GM12872 (cell line): ENCODE measurements around the gene BTN3A1.

ENCODE experiments used
- TF ChIP-seq, protein P1 (sequence below): IDR thresholded peaks from 3 replicates; pipeline ENCODE4 v1.5.1; 2011; ENCODE audit warnings: low read depth, mild to moderate bottlenecking, low read length, moderate library complexity; ENCODE audit not compliant: insufficient read depth

BTN3A1 gene

DNA sequence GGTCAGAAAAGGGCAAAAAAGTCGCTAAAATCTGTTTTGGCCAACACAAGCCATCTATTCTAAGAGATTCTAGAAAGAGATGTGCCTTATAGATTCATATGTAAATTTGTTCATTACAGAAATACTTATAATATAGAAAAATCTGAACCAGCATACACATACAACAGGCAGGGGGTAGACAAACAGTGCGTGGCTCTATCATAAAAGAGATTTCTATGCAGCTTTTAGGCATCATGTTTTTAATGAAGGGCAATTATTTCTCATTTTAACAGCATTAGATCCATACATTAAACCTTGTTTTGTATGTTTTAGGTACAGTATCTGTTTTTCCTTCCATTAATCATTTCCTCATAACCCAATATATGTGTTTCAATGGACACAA, 38.9 kb downstream of the BTN3A1 start:
- TF ChIP-seq, protein P1, sequence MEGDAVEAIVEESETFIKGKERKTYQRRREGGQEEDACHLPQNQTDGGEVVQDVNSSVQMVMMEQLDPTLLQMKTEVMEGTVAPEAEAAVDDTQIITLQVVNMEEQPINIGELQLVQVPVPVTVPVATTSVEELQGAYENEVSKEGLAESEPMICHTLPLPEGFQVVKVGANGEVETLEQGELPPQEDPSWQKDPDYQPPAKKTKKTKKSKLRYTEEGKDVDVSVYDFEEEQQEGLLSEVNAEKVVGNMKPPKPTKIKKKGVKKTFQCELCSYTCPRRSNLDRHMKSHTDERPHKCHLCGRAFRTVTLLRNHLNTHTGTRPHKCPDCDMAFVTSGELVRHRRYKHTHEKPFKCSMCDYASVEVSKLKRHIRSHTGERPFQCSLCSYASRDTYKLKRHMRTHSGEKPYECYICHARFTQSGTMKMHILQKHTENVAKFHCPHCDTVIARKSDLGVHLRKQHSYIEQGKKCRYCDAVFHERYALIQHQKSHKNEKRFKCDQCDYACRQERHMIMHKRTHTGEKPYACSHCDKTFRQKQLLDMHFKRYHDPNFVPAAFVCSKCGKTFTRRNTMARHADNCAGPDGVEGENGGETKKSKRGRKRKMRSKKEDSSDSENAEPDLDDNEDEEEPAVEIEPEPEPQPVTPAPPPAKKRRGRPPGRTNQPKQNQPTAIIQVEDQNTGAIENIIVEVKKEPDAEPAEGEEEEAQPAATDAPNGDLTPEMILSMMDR, result no peak

DNA sequence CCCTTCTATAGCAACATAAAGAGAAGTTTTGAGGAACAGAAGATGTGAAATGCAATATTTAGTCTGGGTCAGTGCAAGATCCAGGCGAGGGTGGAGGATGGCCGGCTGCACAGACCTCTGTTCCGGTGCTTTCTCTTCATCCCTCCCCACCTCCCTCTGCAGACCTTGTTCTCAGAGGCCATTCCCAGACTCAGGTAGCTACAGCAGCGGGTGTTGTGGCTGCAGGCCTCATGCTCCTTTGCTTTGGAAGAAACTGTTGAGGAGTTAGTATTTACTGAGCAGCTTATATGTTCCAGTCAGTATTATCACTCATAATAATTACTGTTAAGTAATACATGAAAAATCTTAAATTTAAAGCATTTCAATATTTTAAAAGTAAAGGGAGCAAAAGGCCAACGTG, 39.9 kb downstream of the BTN3A1 start:
- TF ChIP-seq, protein P1, result no peak

DNA sequence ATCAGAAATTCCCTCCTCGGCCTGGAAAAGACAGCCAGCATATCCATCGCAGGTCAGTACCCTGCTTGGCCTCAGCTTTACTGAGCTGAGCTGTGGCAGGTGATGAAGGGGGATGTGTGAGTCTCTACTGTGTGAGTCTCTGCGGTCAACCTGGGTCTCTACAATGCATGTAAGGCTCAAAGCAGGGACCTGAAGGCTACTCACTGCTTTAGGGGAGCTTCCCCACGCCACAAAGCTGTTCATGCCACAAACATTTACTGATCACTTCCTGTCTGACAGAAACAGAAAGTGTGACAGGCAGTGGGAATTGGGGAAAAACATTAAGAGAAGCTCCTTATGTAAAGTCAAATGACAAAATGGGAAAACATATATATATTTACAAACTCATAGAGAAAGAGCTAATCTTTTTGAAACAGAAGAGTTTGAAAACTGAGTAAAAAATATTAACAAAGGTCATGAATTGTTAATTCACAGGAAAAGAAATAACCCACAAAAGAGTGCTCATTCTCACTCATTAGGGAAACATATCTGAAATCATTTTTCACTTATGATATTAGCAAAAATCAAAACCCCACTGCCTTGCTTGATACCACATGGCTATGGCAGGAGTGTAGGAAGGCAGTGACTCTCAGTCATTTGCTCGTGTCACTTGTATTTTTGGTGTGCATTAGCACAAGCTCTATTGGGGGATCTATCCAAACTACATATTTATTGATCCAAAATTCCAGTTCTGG, 44.0 kb downstream of the BTN3A1 start:
- TF ChIP-seq, protein P1, result no peak

DNA sequence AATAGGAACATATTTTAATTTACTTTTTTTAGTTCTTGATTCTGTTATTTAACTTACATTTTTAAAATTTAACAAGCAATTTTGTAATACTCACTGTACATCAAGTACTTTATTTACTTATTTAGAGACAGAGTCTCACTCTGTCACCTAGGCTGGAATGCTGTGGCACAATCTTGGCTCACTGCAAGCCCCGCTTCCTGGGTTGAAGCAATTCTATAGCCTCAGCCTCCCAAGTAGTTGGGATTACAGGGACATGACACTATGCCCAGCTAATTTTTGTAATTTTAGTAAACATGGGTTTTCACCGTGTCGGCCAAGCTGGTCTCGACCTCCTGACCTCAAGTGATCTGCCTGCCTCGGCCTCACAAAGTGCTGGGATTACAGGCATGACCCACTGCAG, 45.2 kb downstream of the BTN3A1 start:
- TF ChIP-seq, protein P1, result no peak

DNA sequence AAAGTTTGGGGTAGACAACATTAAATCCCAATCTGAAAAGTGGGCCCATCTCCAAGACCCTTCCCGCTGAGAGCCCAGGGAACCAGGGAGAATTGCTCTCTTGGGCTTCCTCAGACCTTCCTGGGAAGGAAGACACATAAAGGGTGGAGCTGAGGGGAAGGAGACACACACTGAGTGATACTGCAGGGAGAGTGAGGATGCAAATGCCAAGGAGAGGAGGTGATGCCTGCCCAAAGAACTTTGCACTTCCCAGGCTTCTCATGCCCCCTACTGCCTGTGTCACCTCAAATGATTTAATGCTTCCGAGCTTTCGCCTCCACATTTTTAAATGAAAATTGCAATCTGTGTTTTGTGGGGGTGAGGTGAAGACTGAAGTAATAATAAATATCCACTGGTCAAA, 48.2 kb downstream of the BTN3A1 start:
- TF ChIP-seq, protein P1, result no peak

DNA sequence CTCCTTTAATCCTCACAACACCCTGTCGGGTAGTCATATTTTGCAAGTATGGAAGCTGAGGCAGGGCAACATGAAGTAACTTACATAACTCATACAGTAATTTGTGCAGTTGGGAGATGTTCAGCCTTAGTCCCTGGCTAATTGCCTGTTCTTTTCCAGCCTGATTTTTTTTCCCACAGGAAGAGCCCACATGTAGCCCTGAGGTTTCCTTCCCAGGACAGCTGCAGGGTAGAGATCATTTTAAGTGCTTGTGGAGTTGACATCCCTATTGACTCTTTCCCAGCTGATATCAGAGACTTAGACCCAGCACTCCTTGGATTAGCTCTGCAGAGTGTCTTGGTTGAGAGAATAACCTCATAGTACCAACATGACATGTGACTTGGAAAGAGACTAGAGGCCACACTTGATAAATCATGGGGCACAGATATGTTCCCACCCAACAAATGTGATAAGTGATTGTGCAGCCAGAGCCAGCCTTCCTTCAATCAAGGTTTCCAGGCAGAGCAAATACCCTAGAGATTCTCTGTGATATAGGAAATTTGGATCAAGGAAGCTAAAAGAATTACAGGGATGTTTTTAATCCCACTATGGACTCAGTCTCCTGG, 50.7 kb downstream of the BTN3A1 start:
- TF ChIP-seq, protein P1, result no peak

DNA sequence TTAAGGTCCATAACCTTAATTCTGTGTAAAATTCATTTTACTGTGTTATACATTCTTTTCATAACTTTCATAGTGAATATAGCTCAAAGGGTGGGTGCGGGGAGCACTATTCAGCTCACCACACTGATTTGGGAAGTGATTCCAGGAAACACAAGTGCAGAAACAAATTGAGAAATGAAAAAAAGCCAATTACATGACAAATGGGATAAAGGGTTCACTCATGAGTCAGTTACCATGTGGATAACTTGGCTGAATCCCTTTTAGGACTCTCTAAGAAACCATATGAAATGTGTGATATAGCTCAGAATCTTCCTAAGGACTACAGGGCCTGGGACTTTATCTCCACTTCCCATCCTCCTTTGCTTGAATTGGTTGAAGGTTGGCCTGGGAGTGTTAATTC, 52.6 kb downstream of the BTN3A1 start:
- TF ChIP-seq, protein P1, result no peak
